Activated CD4-positive, alpha-beta memory T cell treated with anti-CD3 and anti-CD28 coated beads for 36 hours (primary cell): ENCODE results near the gene ADSL. TPM values are rescaled to one million over a fixed set of nuclear protein-coding genes. Genes with fewer than 3 reads are reported as not detected.

ENCODE experiments used
- CTCF ChIA-PET: fragments of 350-600 bp; sonication (Branson Sonifier 250); formaldehyde crosslinking; loops from one replicate; lab custom pipeline; 2021; ENCODE audit warnings: antibody characterized with exemption, inconsistent platforms; lab: Charles Lee
- POLR2A ChIA-PET: fragments of 350-600 bp; sonication (Branson Sonifier 250); formaldehyde crosslinking; loops from one replicate; lab custom pipeline; 2021; ENCODE audit warnings: antibody characterized with exemption; lab: Charles Lee
- DNase-seq: peaks from one replicate; pipeline ENCODE4 v3.0.0-alpha.2; 2020
- H3K27ac Mint-ChIP-seq: one replicate; pipeline ENCODE4 v1.8.0; 2021; ENCODE audit warnings: mixed read lengths
- H3K27me3 Mint-ChIP-seq: one replicate; pipeline ENCODE4 v1.8.0; 2021; ENCODE audit warnings: mixed read lengths
- H3K36me3 Mint-ChIP-seq: one replicate; pipeline ENCODE4 v1.8.0; 2021; ENCODE audit warnings: mixed read lengths
- H3K4me1 Mint-ChIP-seq: one replicate; pipeline ENCODE4 v1.8.0; 2021; ENCODE audit warnings: low read depth, mixed read lengths
- H3K4me3 Mint-ChIP-seq: one replicate; pipeline ENCODE4 v1.8.0; 2021; ENCODE audit warnings: mild to moderate bottlenecking, mixed read lengths
- H3K9me3 Mint-ChIP-seq: one replicate; pipeline ENCODE4 v1.8.0; 2021; ENCODE audit warnings: mixed read lengths
- intact Hi-C: fragments of 100-400 bp; cut with micrococcal nuclease; formaldehyde crosslinking; loops from one replicate; pipeline ENCODE4 v1.15.1; 2023
- total RNA-seq, 2 experiments: library from RNA; stranded (reverse); gene quantifications; one replicate each; pipeline ENCODE4 v1.2.3, GENCODE V29; 2021

The ADSL gene
- total RNA-seq, 2 experiments from 2014 or later, result 143 to 146 TPM

GRCh38 chr22:40412441-40412840 is 66.1 kb downstream of the ADSL start:
- DNase-seq, result no peak
- no peaks in the 10 kb centered on the region for H3K27me3 Mint-ChIP-seq
- H3K4me1 Mint-ChIP-seq, result peaks cover 19% of the 10 kb centered on the region
- no peak overlapping the region for H3K4me3 Mint-ChIP-seq
- ChIA-PET POLR2A (no interaction called here), CTCF (no interaction called here)
- H3K27ac Mint-ChIP-seq, result peak overlapping the region; percentile 35
- intact Hi-C loops, result no loop called here
- H3K36me3 Mint-ChIP-seq, result peaks cover 13% of the 10 kb centered on the region
- no peaks in the 10 kb centered on the region for H3K9me3 Mint-ChIP-seq

- ChIA-PET POLR2A (no interaction called here), CTCF (no interaction called here)
- peaks cover 10% of the 10 kb centered on the region for H3K36me3 Mint-ChIP-seq
- no peak for DNase-seq
- no peak overlapping the region for H3K4me3 Mint-ChIP-seq
- peaks cover 19% of the 10 kb centered on the region for H3K4me1 Mint-ChIP-seq
- H3K27me3 Mint-ChIP-seq, result no peaks in the 10 kb centered on the region
- intact Hi-C loops, result no loop called here
- H3K9me3 Mint-ChIP-seq, result no peaks in the 10 kb centered on the region
- H3K27ac Mint-ChIP-seq, result peak overlapping the region; percentile 75
Measured at GRCh38 chr22:40413873-40414272, 67.6 kb downstream of the ADSL start.

GRCh38 chr22:40414311-40414710 is 68.0 kb downstream of the ADSL start:
- H3K4me1 Mint-ChIP-seq, result peaks cover 19% of the 10 kb centered on the region
- peak overlapping the region; percentile 75 for H3K27ac Mint-ChIP-seq

GRCh38 chr22:40414838-40415505 is 68.7 kb downstream of the ADSL start:
- Mint-ChIP-seq H3K4me1 (peaks cover 19% of the 10 kb centered on the region), H3K4me3 (no peak overlapping the region)

More at GRCh38 chr22:40414311-40414710, 68.0 kb downstream of the ADSL start:
- no peak overlapping the region for H3K4me3 Mint-ChIP-seq
- ChIA-PET CTCF (no interaction called here), POLR2A (no interaction called here)
- no peaks in the 10 kb centered on the region for H3K9me3 Mint-ChIP-seq
- intact Hi-C loops, result no loop called here
- peaks cover 10% of the 10 kb centered on the region for H3K36me3 Mint-ChIP-seq
- no peaks in the 10 kb centered on the region for H3K27me3 Mint-ChIP-seq
- DNase-seq, result no peak

GRCh38 chr22:40415531-40416266 is 69.4 kb downstream of the ADSL start:
- peak overlapping the region; percentile 1 for H3K4me3 Mint-ChIP-seq
- H3K27me3 Mint-ChIP-seq, result no peaks in the 10 kb centered on the region
- peaks cover 19% of the 10 kb centered on the region for H3K4me1 Mint-ChIP-seq
- intact Hi-C loops, result no loop called here
- H3K27ac Mint-ChIP-seq, result peak overlapping the region; percentile 75
- DNase-seq, result no peak
- no peaks in the 10 kb centered on the region for H3K9me3 Mint-ChIP-seq
- CTCF ChIA-PET, result interaction anchor here (0.6 to 0.8 kb wide), 2 partner anchors 296 to 355 kb away, joined by 3 to 4 read pairs; no protein-coding TSS in a partner anchor
- POLR2A ChIA-PET, result interaction anchor here (0.7 kb wide), 1 partner anchor 288 kb away, joined by 3 read pairs; no protein-coding TSS in a partner anchor
- peaks cover 14% of the 10 kb centered on the region for H3K36me3 Mint-ChIP-seq

More at GRCh38 chr22:40414838-40415505, 68.7 kb downstream of the ADSL start:
- CTCF ChIA-PET, result interaction anchor here (0.8 kb wide), 1 partner anchor 297 kb away, joined by 4 read pairs; no protein-coding TSS in a partner anchor
- Mint-ChIP-seq H3K27me3 (no peaks in the 10 kb centered on the region), H3K27ac (peak overlapping the region; percentile 75), H3K9me3 (no peaks in the 10 kb centered on the region), H3K36me3 (peaks cover 13% of the 10 kb centered on the region)
- intact Hi-C loops, result no loop called here
- no peak for DNase-seq
- POLR2A ChIA-PET, result interaction anchor here (0.7 kb wide), 1 partner anchor 287 kb away, joined by 3 read pairs; no protein-coding TSS in a partner anchor

GRCh38 chr22:40416267-40416570 is 69.9 kb downstream of the ADSL start:
- no peaks in the 10 kb centered on the region for H3K9me3 Mint-ChIP-seq
- H3K27me3 Mint-ChIP-seq, result no peaks in the 10 kb centered on the region
- CTCF ChIA-PET, result interaction anchor here (0.6 kb wide), 1 partner anchor 355 kb away, joined by 3 read pairs; no protein-coding TSS in a partner anchor
- H3K4me1 Mint-ChIP-seq, result peaks cover 19% of the 10 kb centered on the region
- intact Hi-C loops, result no loop called here
- DNase-seq, result no peak
- peak overlapping the region; percentile 1 for H3K4me3 Mint-ChIP-seq
- peaks cover 14% of the 10 kb centered on the region for H3K36me3 Mint-ChIP-seq
- POLR2A ChIA-PET, result no interaction called here
- peak overlapping the region; percentile 75 for H3K27ac Mint-ChIP-seq

GRCh38 chr22:40416636-40417035 is 70.3 kb downstream of the ADSL start:
- peaks cover 10% of the 10 kb centered on the region for H3K36me3 Mint-ChIP-seq
- intact Hi-C loops, result no loop called here
- POLR2A ChIA-PET, result no interaction called here
- H3K9me3 Mint-ChIP-seq, result no peaks in the 10 kb centered on the region
- H3K27ac Mint-ChIP-seq, result peak overlapping the region; percentile 75
- H3K27me3 Mint-ChIP-seq, result no peaks in the 10 kb centered on the region
- no peak overlapping the region for H3K4me3 Mint-ChIP-seq
- peaks cover 19% of the 10 kb centered on the region for H3K4me1 Mint-ChIP-seq
- DNase-seq, result no peak
- CTCF ChIA-PET, result interaction anchor here (0.6 kb wide), 1 partner anchor 354 kb away, joined by 3 read pairs; no protein-coding TSS in a partner anchor

GRCh38 chr22:40417041-40417440 is 70.7 kb downstream of the ADSL start:
- POLR2A ChIA-PET, result interaction anchor here (0.5 kb wide), 1 partner anchor 111 kb away, joined by 6 read pairs; no protein-coding TSS in a partner anchor
- intact Hi-C loops, result no loop called here
- H3K9me3 Mint-ChIP-seq, result no peaks in the 10 kb centered on the region
- no peak for DNase-seq
- H3K36me3 Mint-ChIP-seq, result peaks cover 8% of the 10 kb centered on the region
- no peaks in the 10 kb centered on the region for H3K27me3 Mint-ChIP-seq
- peaks cover 19% of the 10 kb centered on the region for H3K4me1 Mint-ChIP-seq
- H3K27ac Mint-ChIP-seq, result no peak overlapping the region
- no peak overlapping the region for H3K4me3 Mint-ChIP-seq
- CTCF ChIA-PET, result interaction anchor here (1.5 kb wide), 1 partner anchor 20 kb away, joined by 4 read pairs; no protein-coding TSS in a partner anchor

GRCh38 chr22:40417881-40418280 is 71.6 kb downstream of the ADSL start:
- ChIA-PET CTCF (interaction anchor here (0.6 to 1.5 kb wide), 2 partner anchors 19 to 298 kb away, joined by 4 read pairs; no protein-coding TSS in a partner anchor), POLR2A (interaction anchor here (0.5 to 1.0 kb wide), 2 partner anchors 47 to 110 kb away, joined by 4 to 6 read pairs; partner anchors contain the start of gene SGSM3)
- Mint-ChIP-seq H3K27me3 (no peaks in the 10 kb centered on the region), H3K9me3 (no peaks in the 10 kb centered on the region), H3K27ac (no peak overlapping the region), H3K4me3 (no peak overlapping the region), H3K36me3 (peaks cover 9% of the 10 kb centered on the region), H3K4me1 (peaks cover 18% of the 10 kb centered on the region)
- DNase-seq, result no peak
- intact Hi-C loops, result no loop called here

- H3K36me3 Mint-ChIP-seq, result peaks cover 15% of the 10 kb centered on the region
- no peak for DNase-seq
- no peaks in the 10 kb centered on the region for H3K9me3 Mint-ChIP-seq
- ChIA-PET POLR2A (interaction anchor here (0.6 to 1.0 kb wide), 2 partner anchors 27 to 48 kb away, joined by 3 to 4 read pairs; partner anchors contain the start of gene SGSM3), CTCF (interaction anchor here (1.5 kb wide), 1 partner anchor 18 kb away, joined by 4 read pairs; no protein-coding TSS in a partner anchor)
- no peaks in the 10 kb centered on the region for H3K27me3 Mint-ChIP-seq
- intact Hi-C loops, result no loop called here
- peaks cover 18% of the 10 kb centered on the region for H3K4me1 Mint-ChIP-seq
- H3K4me3 Mint-ChIP-seq, result no peak overlapping the region
- H3K27ac Mint-ChIP-seq, result no peak overlapping the region
Measured at GRCh38 chr22:40418366-40419201, 72.3 kb downstream of the ADSL start.

GRCh38 chr22:40419718-40420117 is 73.4 kb downstream of the ADSL start:
- Mint-ChIP-seq H3K4me3 (no peak overlapping the region), H3K9me3 (no peaks in the 10 kb centered on the region), H3K27me3 (no peaks in the 10 kb centered on the region), H3K36me3 (peaks cover 16% of the 10 kb centered on the region), H3K27ac (no peak overlapping the region), H3K4me1 (peaks cover 18% of the 10 kb centered on the region)
- CTCF ChIA-PET, result no interaction called here
- intact Hi-C loops, result no loop called here
- no peak for DNase-seq
- POLR2A ChIA-PET, result no interaction called here
